CMK (cell line): Measurements from ENCODE around the gene PAQR4.
A peak's percentile ranks its signal among the peaks of the same experiment; 100 is the strongest.
"Not testable (repeated sequence)": the region's sequence is repeated elsewhere in the genome, so short reads cannot be mapped to it uniquely, and the experiment has no call there.

Experiments used
- DNase-seq: peaks from one replicate; pipeline ENCODE4 v3.0.0-alpha.2; 2010; ENCODE audit warnings: low read depth

The PAQR4 gene

GRCh38 chr16:2968738-2969544 is at the start of gene PAQR4:
Gene PAQR4, plus strand, starts transcription at chr16:2969348. Its CDS starts 327 bp downstream, at chr16:2969675.
- peak; percentile 72 for DNase-seq

- DNase-seq: no peak
Measured at GRCh38 chr16:2919511-2920255, 49.5 kb upstream of the PAQR4 start.

DNA sequence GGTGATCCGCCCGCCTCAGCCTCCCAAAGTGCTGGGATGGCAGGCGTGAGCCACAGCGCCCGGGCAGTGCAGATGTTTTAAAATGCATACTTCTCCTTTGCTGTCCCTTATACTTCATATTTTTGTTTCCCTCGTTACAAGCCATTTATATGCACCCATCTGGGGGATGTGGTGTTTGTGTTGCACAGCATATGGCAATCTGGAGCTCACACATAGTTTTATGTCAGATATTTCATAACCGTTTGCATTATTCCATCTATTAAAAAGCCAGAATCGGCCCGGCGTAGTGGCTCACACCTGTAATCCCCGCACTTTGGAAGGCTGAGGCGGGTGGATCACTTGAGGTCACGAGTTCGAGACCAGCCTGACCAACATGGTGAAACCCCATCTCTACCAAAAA is 45.7 kb upstream of the PAQR4 start:
- no peak for DNase-seq

- no peak for DNase-seq
Measured at GRCh38 chr16:2924901-2925755, 44.0 kb upstream of the PAQR4 start.

DNA sequence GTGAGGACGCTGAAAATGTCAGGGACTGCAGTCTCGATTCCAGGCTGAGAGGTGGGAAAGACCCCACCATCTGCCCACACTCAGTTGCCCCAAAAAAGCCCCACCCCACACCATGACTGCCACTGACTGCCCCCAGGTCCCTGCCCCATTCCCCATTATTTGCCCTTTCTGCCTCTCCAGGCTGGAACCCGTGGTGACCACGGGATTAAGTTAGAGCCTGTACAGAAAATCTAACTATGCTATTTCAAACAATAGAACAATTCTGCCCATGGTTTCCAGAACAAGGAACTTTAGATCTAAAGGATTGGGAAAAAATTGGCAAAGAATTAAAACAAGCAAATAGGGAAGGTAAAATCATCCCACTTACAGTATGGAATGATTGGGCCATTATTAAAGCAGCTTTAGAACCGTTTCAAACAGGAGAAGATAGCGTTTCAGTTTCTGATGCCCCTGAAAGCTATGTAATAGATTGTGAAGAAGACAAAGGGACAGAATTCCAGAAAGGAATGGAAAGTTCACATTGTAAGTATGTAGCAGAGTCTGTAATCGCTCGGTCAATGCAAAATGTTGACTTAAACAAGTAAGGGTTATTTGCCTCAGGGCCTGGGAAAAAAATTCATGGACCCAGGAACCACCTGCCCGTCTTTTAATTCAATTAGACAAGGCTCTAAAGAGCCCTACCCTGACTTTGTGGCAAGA is 43.0 kb upstream of the PAQR4 start:
- DNase-seq: no peak

DNA sequence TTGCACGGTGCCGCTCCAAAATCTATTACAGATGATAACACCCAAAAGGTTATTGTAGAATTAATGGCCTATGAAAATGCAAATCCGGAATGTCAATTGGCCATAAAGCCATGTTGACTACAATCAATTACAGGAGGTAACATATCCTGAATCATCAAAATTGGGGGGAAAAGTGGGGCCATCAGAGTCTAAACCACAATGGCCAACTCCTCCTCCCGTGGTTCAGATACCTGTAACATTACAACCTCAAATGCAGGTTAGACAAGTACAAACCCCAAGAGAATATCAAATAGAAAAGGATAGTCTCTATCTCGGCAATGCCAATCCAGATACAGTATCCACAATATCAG is 42.5 kb upstream of the PAQR4 start:
- no peak for DNase-seq

DNA sequence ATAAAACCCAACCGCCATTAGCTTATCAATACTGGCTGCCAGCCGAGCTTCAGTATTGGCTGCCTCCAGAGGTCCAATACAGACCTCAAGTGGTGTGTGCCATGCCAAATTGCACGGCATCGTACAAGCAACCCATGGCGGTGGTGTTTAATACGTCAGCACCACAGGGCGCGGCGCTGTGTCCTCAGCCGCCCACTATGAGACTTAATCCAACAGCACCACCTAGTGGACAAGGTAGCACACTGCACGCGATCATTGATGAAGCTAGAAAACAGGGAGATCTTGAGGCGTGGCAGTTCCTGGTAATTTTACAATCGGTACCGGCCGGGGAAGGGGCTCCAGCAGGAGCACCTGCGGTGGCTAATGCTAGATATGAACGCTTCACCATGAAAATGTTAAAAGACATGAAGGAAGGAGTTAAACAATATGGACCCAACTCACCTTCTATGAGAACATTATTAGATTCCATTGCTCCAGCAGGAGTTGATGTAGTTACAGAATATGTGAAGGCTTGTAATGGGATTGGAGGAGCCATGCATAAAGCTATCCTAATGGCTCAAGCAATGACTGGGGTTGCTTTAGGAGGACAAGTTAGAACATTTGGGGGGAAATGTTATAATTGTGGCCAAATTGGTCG is 42.0 kb upstream of the PAQR4 start:
- DNase-seq: peak; percentile 53

DNA sequence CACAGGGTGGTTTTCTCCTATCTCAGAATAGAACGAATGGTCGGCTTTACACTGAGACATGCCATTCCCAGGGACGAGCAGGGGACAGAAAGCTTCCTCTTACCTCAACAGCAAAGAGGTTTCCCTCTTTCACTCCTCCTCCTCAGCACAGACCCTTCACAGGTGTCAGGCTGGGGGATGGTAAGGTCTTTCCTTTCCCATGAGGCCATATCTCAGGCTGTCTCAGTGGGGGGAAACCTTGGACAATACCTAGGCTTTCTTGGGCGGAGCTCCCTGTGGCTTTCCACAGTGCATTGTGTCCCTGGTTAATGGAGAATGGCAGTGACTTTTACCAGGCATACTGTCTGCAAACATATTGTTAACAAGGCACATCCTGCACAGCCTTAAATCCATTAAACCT is 41.0 kb upstream of the PAQR4 start:
- not testable (repeated sequence) for DNase-seq

DNA sequence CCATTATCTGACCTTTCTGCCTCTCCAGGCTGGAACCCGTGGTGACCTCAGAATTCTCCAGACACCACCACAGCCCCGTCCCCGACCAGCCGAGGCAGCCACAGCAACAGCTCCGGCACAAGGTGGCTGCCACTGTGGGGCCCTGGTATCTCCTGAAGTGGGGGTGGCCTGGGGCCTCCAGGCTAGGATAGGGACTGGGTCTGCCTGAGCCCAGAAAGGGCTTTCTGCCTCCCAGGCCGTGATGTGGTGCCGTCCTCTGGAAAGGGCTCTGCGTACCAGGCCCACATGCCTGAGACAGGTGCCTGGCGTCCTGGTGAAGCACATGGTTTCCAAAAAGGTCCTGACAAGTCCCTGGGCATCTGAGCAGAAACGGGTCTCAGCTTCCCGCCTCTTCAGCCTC is 40.4 kb upstream of the PAQR4 start:
- DNase-seq: no peak

GRCh38 chr16:2929693-2930092 is 39.5 kb upstream of the PAQR4 start:
- no peak for DNase-seq

DNA sequence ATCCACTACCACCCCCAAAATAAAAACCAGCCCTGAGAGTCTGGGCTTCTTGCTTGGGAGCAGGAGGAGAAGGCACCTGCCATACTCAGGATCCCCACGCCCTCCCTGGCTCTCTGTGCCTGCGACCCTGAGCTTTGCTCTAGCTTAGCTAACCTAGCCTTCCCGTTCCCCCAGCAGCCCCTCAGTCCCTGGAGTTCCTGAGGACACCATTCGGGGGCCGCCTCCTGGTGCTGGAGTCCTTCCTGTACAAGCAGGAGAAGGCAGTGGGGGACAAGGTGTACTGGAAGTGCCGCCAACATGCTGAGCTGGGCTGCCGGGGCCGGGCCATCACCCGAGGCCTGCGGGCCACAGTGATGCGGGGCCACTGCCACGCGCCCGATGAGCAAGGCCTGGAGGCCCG is 38.9 kb upstream of the PAQR4 start:
- no peak for DNase-seq

DNA sequence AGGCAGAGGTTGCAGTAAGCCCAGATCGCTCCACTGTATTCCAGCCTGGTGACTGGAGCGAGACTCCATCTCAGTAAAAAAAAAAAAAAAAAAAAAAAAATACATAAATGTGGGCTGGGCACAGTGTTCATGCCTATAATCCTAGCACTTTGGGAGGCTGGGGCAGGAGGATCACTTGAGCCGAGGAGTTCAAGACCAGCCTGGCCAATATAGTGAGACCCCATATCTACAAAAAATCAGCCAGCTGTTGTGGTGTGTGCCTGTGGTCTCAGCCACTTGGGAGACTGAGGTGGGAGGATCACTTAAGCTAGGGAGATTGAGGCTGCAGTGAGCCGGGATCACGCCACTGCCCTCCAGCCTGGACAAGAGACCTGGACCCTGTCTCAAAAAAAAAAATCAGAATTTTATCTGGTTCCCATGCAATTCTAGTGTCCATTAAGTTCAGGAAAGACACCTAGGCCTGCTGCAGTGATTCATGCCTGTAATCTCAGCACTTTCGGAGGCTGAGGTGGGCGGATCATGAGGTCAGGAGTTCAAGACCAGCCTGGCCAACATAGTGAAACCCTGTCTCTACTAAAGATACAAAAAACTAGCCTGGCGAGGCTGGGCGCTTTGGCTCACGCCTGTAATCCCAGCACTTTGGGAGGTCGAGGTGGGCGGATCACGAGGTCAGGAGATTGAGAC is 37.8 kb upstream of the PAQR4 start:
- DNase-seq: not testable (repeated sequence)

DNA sequence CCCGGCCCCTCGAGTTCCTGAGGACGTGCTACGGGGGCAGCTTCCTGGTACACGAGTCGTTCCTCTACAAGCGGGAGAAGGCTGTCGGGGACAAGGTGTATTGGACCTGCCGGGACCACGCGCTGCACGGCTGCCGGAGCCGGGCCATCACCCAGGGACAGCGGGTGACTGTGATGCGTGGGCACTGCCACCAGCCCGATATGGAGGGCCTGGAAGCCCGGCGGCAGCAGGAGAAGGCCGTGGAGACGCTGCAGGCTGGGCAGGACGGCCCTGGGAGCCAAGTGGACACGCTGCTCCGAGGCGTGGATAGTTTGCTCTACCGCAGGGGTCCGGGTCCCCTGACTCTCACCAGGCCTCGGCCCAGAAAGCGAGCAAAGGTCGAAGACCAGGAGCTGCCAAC is 36.0 kb upstream of the PAQR4 start:
- no peak for DNase-seq

GRCh38 chr16:2933701-2934100 is 35.4 kb upstream of the PAQR4 start:
- DNase-seq: no peak

DNA sequence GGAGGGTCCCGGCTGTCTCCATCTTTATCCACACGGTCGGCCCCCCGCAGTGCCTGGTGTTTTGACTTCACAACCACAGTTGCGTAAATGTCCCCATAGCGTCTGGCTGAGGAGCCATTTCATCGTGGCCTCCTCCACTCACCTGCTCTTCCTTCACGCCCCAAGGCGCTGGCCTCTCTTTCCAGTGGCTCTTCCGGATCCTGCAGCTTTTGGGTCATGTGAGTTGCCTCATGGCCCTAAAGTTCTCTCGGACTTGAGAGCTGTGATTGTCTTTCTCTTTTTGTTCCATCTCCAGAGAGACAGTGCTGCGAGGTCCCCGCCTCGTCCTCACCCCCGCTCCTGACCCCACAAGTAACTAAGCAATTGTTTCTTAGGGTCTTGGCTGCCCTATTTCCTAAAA is 34.7 kb upstream of the PAQR4 start:
- DNase-seq: no peak

DNA sequence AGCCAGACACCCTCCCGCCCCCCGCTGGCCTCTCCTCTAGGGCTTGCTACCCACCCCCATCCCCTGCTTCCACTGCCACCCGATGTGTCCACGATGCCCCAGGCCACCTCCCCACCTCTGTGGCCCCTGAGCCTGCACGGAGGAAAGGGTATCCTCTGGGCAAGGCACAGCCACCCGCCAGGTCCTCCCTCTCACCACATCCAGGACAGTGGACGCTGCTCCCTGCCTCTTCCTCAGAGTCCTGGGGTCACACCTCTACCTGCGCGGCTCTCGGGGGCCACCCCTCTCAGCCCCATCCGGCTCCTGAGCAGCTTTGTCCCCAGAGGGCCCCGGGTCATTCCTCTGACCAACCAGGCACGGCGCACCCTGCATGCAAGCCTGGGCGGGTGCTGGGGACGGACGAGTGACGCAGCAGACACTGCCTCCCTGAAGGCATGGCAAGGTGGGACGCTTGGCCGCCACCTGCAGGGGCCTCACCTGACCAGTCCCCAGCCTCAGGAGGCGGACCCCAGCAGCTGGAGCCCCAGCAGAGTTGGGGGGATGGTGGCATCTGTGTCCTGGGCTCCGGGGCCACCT is 32.6 kb upstream of the PAQR4 start:
- no peak for DNase-seq

GRCh38 chr16:2937170-2937569 is 32.0 kb upstream of the PAQR4 start:
- no peak for DNase-seq

GRCh38 chr16:2938206-2938605 is 30.9 kb upstream of the PAQR4 start:
- DNase-seq: no peak

DNA sequence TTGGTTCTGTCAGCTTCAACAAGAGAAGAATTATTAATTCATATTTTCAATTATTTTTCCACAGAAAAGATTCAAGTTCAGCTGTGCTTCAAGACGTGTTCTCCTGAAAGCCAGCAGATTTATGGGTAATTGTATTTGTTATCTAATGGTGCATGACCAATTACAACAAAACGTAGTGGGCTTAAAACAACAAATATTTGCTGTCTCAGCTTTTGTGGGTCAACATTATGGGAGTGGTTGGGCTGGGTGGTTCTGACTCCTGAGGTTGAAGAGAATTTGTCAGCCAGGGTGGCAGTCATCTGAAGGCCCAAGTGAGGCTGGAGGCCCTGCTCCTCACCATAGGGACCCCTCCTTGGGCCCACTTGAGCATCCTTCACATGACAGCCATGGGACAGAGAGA is 29.2 kb upstream of the PAQR4 start:
- no peak for DNase-seq

GRCh38 chr16:2942045-2942444 is 27.1 kb upstream of the PAQR4 start:
- no peak for DNase-seq

- not testable (repeated sequence) for DNase-seq
Measured at GRCh38 chr16:2943716-2944115, 25.4 kb upstream of the PAQR4 start.
